SIG-M5 (cell line): ENCODE data around the gene ETF1.
"Not testable (repeated sequence)": the region's sequence is repeated elsewhere in the genome, so short reads cannot be mapped to it uniquely, and the experiment has no call there.

Experiments used
- DNase-seq: peaks from one replicate; lab custom pipeline; 2025; lab: John Stamatoyannopoulos, UW

Gene ETF1

GRCh38 chr5:138490648-138491283 is 52.3 kb downstream of the ETF1 start:
- DNase-seq, result no peak

GRCh38 chr5:138489683-138490061 is 53.4 kb downstream of the ETF1 start:
- DNase-seq, result no peak

GRCh38 chr5:138488481-138488945 is 54.5 kb downstream of the ETF1 start:
- DNase-seq, result no peak

GRCh38 chr5:138482638-138483037 is 60.4 kb downstream of the ETF1 start:
- DNase-seq, result no peak

GRCh38 chr5:138476918-138477317 is 66.1 kb downstream of the ETF1 start:
- DNase-seq, result no peak

- DNase-seq, result not testable (repeated sequence)
These were observed 69.9 kb downstream of the ETF1 start for GRCh38 chr5:138473151-138473550.

GRCh38 chr5:138472353-138472752 is 70.7 kb downstream of the ETF1 start:
- DNase-seq, result no peak

GRCh38 chr5:138471052-138471361 is 72.0 kb downstream of the ETF1 start:
- no peak for DNase-seq

GRCh38 chr5:138470322-138471051 is 72.5 kb downstream of the ETF1 start:
- no peak for DNase-seq

- DNase-seq, result no peak
These were observed 73.3 kb downstream of the ETF1 start for GRCh38 chr5:138469540-138470321.

- DNase-seq, result no peak
These were observed 74.0 kb downstream of the ETF1 start for GRCh38 chr5:138468966-138469539.

- DNase-seq, result no peak
These were observed 74.7 kb downstream of the ETF1 start for GRCh38 chr5:138468133-138468965.

- DNase-seq, result no peak
These were observed 75.3 kb downstream of the ETF1 start for GRCh38 chr5:138467711-138468132.

GRCh38 chr5:138466900-138467710 is 75.9 kb downstream of the ETF1 start:
- no peak for DNase-seq

GRCh38 chr5:138466125-138466899 is 76.7 kb downstream of the ETF1 start:
- no peak for DNase-seq

- peak; percentile 84 for DNase-seq
These were observed 77.5 kb downstream of the ETF1 start, which contains the start of gene EGR1 for GRCh38 chr5:138465261-138466124. Gene EGR1 (plus strand): TSS chr5:138465479. CDS start chr5:138465762, 283 bp downstream.

GRCh38 chr5:138464388-138465260 is 78.4 kb downstream of the ETF1 start:
- DNase-seq, result peak; percentile 90

- peak; percentile 51 for DNase-seq
These were observed 79.0 kb downstream of the ETF1 start for GRCh38 chr5:138464008-138464387.
